HepG2 (cell line): ENCODE measurements around the gene PAMR1. TPM values are rescaled to one million over a fixed set of nuclear protein-coding genes. Genes with fewer than 3 reads are reported as not detected.

Experiments used
- ATAC-seq: fragments of 200-7000 bp; cut with Tn5 transposase; 3 replicates; pipeline ENCODE4 v1.9.1; 2020; ENCODE audit warnings: mild to moderate bottlenecking, moderate library complexity
- BruUV-seq: library from RNA; stranded (reverse); fragments of 400-500 nt; replicated peaks from 2 replicates; lab custom pipeline; 2021; lab: Mats Ljungman, UMichigan
- CTCF ChIA-PET: fragments of 300-600 bp; formaldehyde crosslinking; extraction: SDS; loops from one replicate; lab custom pipeline; 2021; ENCODE audit warnings: low total read pairs, inconsistent platforms, low intra/inter-chr PET ratio; lab: Yijun Ruan, JAX
- POLR2A ChIA-PET: fragments of 350-600 bp; sonication (Branson Sonifier 250); formaldehyde crosslinking; loops from one replicate; lab custom pipeline; 2020; ENCODE audit warnings: antibody characterized with exemption, inconsistent platforms; lab: Yijun Ruan, JAX
- DNase-seq: peaks from one replicate; pipeline ENCODE4 v3.0.0-alpha.2; 2015; ENCODE audit warnings: low spot score
- FAIRE-seq: peaks from 3 replicates; lab custom pipeline; 2011; peaks lifted over from hg19 to GRCh38; lab: Jason Lieb, UNC
- H2AFZ ChIP-seq: one replicate; pipeline ENCODE4 v1.6.1; 2011; ENCODE audit warnings: low read length, inconsistent platforms
- H3K27ac ChIP-seq: fragments of 300-600 bp; 3 replicates; pipeline ENCODE4 v1.8.0; 2011; ENCODE audit warnings: mixed run types, mild to moderate bottlenecking, mixed read lengths, low read length, inconsistent platforms; ENCODE audit not compliant: insufficient read depth; ENCODE audit errors: extremely low read length
- H3K27me3 ChIP-seq, 2 experiments: fragments of 200-600 bp in 1 of 2; 2 replicates in 1 of 2; 3 replicates in 1 of 2; pipeline versions ENCODE4 v1.6.0 to v1.8.0; 2011; ENCODE audit warnings: low read length in 2 of 2, mild to moderate bottlenecking in 2 of 2, moderate library complexity in 2 of 2, inconsistent platforms in 1 of 2; ENCODE audit not compliant: insufficient read depth in 2 of 2, control insufficient read depth in 1 of 2
- H3K36me3 ChIP-seq, 2 experiments: fragments of 200-600 bp in 1 of 2; replicated peaks in 1 of 2; 2 replicates in 1 of 2; 3 replicates in 1 of 2; pipeline versions ENCODE4 v1.5.1 to v1.8.0; 2011; ENCODE audit warnings: low read length in 2 of 2, inconsistent platforms in 1 of 2; ENCODE audit not compliant: insufficient read depth in 2 of 2, control insufficient read depth in 1 of 2
- H3K4me1 ChIP-seq: 2 replicates; pipeline ENCODE4 v1.5.1; 2012; ENCODE audit warnings: low read length, inconsistent platforms; ENCODE audit not compliant: insufficient read depth
- H3K4me2 ChIP-seq: 2 replicates; pipeline ENCODE4 v1.6.0; 2011; ENCODE audit warnings: low read depth, low read length, inconsistent platforms
- H3K4me3 ChIP-seq, 3 experiments: fragments of 200-600 bp in 1 of 3; sonication (generic), shearing (Covaris generic) in 1 of 3; replicated peaks in 1 of 3; 2 replicates each; pipeline ENCODE4 v1.5.1; 2011 to 2016; ENCODE audit warnings: low read length in 3 of 3, inconsistent platforms in 2 of 3, low read depth in 2 of 3, mild to moderate bottlenecking in 2 of 3, control low read depth in 1 of 3, mixed read lengths in 1 of 3; ENCODE audit not compliant: insufficient read depth in 1 of 3
- H3K79me2 ChIP-seq: one replicate; pipeline ENCODE4 v1.6.1; 2011; ENCODE audit warnings: low read length, inconsistent platforms; ENCODE audit not compliant: insufficient read depth
- H3K9ac ChIP-seq: 2 replicates; pipeline ENCODE4 v1.6.0; 2011; ENCODE audit warnings: mild to moderate bottlenecking, low read depth, low read length, inconsistent platforms; ENCODE audit not compliant: insufficient read depth
- H3K9me3 ChIP-seq: 2 replicates; pipeline ENCODE4 v1.5.1; 2012; ENCODE audit warnings: mild to moderate bottlenecking, low read length
- H4K20me1 ChIP-seq: 2 replicates; pipeline ENCODE4 v1.6.0; 2011; ENCODE audit warnings: inconsistent platforms, mild to moderate bottlenecking, low read length, moderate library complexity; ENCODE audit not compliant: insufficient read depth
- BCL6 ChIP-seq: IDR thresholded peaks from 2 replicates; pipeline ENCODE4 v1.6.1; 2016; ENCODE audit warnings: missing genetic modification reagents, missing compliant biosample characterization
- CEBPG ChIP-seq: IDR thresholded peaks from 2 replicates; pipeline ENCODE4 v1.6.1; 2016
- ELF1 ChIP-seq: sonication (generic); formaldehyde crosslinking; IDR thresholded peaks from 2 replicates; pipeline ENCODE4 v1.4.0; 2020; ENCODE audit warnings: missing genetic modification reagents
- FOXA1 ChIP-seq, 2 experiments: fragments of 450-650 bp in 1 of 2; sonication (generic) in 1 of 2; formaldehyde crosslinking in 1 of 2; IDR thresholded peaks; 2 replicates each; pipeline versions ENCODE4 v1.4.0 to v1.6.1; 2016 to 2020; ENCODE audit warnings: missing genetic modification reagents in 1 of 2
- GATAD2A ChIP-seq: IDR thresholded peaks from 2 replicates; pipeline ENCODE4 v1.6.1; 2016
- GZF1 ChIP-seq: sonication (generic); formaldehyde crosslinking; IDR thresholded peaks from 2 replicates; pipeline ENCODE4 v1.5.1; 2020; ENCODE audit warnings: mild to moderate bottlenecking, missing genetic modification reagents
- KDM3A ChIP-seq: IDR thresholded peaks from 2 replicates; pipeline ENCODE4 v1.6.1; 2018; ENCODE audit warnings: low read depth, missing compliant biosample characterization
- POLR2AphosphoS2 ChIP-seq: IDR thresholded peaks from 2 replicates; pipeline ENCODE4 v1.6.1; 2011; ENCODE audit warnings: low read depth, low read length, improper control_type of control experiment
- RXRA ChIP-seq: sonication (generic); formaldehyde crosslinking; IDR thresholded peaks from 2 replicates; pipeline ENCODE4 v1.5.1; 2020; ENCODE audit warnings: missing genetic modification reagents
- SNAI1 ChIP-seq: sonication (generic); formaldehyde crosslinking; IDR thresholded peaks from 2 replicates; pipeline ENCODE4 v1.5.0; 2020; ENCODE audit warnings: mild to moderate bottlenecking, missing genetic modification reagents, borderline replicate concordance
- TSC22D2 ChIP-seq: sonication (generic); formaldehyde crosslinking; IDR thresholded peaks from 2 replicates; pipeline ENCODE4 v1.5.1; 2020; ENCODE audit warnings: missing genetic modification reagents, mild to moderate bottlenecking, borderline replicate concordance
- ZMYM4 ChIP-seq: sonication (generic); formaldehyde crosslinking; IDR thresholded peaks from 2 replicates; pipeline ENCODE4 v1.8.1; 2023; ENCODE audit warnings: mild to moderate bottlenecking, missing genetic modification reagents
- ZNF12 ChIP-seq: sonication (generic); formaldehyde crosslinking; IDR thresholded peaks from 2 replicates; pipeline ENCODE4 v1.5.0; 2020; ENCODE audit warnings: missing genetic modification reagents
- ZNF235 ChIP-seq: sonication (generic); formaldehyde crosslinking; IDR thresholded peaks from 2 replicates; pipeline ENCODE4 v1.8.1; 2023; ENCODE audit warnings: mild to moderate bottlenecking, missing genetic modification reagents, borderline replicate concordance
- ZNF614 ChIP-seq: IDR thresholded peaks from 2 replicates; pipeline ENCODE4 v1.6.1; 2018; ENCODE audit warnings: missing biosample characterization, missing genetic modification reagents, inconsistent platforms, borderline replicate concordance
- WGBS: methylation state at CpG from one replicate; pipeline ENCODE4 v1.1.6; 2017; ENCODE audit warnings: low lambda C conversion rate; 5-methylcytosine and 5-hydroxymethylcytosine counted together
- in situ Hi-C: cut with HindIII; loops from 2 replicates; pipeline ENCODE4 v1.10.0; 2017; ENCODE audit warnings: low pct_unique_long_range_greater_than_20kb; ENCODE audit not compliant: extremely low pct_ligation_motif_present
- intact Hi-C: fragments of 100-400 bp; cut with micrococcal nuclease; formaldehyde crosslinking; loops from one replicate; pipeline ENCODE4 v1.10.0; 2022; ENCODE audit not compliant: unreplicated experiment
- polyA plus RNA-seq, 8 experiments: library from polyadenylated mRNA; depleted of rRNA in 3 of 8; stranded (reverse) in 7 of 8; unstranded in 1 of 8; fragments of >200 nt; fragmentation: Illumina TruSeq in 4 of 8; extraction: Trizol in 4 of 8; gene quantifications; 2 replicates each; pipeline versions ENCODE4 v1.2.1 to v1.2.3, GENCODE V29; 2011 to 2016; ENCODE audit warnings: low read depth in 4 of 8, missing spikeins in 1 of 8, mixed read lengths in 1 of 8; ENCODE audit not compliant: insufficient read depth in 1 of 8
- total RNA-seq, 5 experiments: library from RNA; depleted of rRNA; stranded (reverse); fragments of >200 nt; fragmentation: Illumina TruSeq; extraction: Trizol; gene quantifications; 2 replicates each; pipeline ENCODE4 v1.2.3, GENCODE V29; 2016; ENCODE audit warnings: low read depth in 1 of 5
- TF ChIP-seq, protein P1 (sequence below): sonication (generic); formaldehyde crosslinking; IDR thresholded peaks from 2 replicates; pipeline ENCODE4 v1.4.0; 2020; ENCODE audit warnings: missing genetic modification reagents, borderline replicate concordance
- TF ChIP-seq, protein P2 (sequence below): sonication (generic); formaldehyde crosslinking; IDR thresholded peaks from 2 replicates; pipeline ENCODE4 v1.4.0; 2020; ENCODE audit warnings: missing genetic modification reagents

PAMR1 gene
- total and polyA plus RNA-seq, 2 of the 13 experiments (the other 11 are each of a cell fraction or from before 2014, with no cell fraction given), result not detected

- Histone ChIP-seq H3K9ac (peak overlapping the region; percentile 28; the same call in 1 of the 2 replicates), H3K4me3 (peak overlapping the region in 2 of 3 experiments; percentile 32 to 34; a peak in 3 of 6 replicates), H3K4me2 (peak overlapping the region; percentile 64), H4K20me1 (no peaks in the 10 kb centered on the region; the same call in 1 of the 2 replicates), H3K9me3 (no peaks in the 10 kb centered on the region), H3K4me1 (peaks cover 30% of the 10 kb centered on the region), H3K79me2 (no peaks in the 10 kb centered on the region), H3K27ac (no peak overlapping the region), H3K36me3 (no peaks in the 10 kb centered on the region), H3K27me3 (0 out of 5 replicates have a peak, but pooled peaks cover 2 to 6% of the 10 kb centered on the region in 2 experiments), H2AFZ (no peak overlapping the region)
- ChIA-PET CTCF (interaction anchor here (0.9 to 2.0 kb wide), 3 partner anchors 154 to 493 kb away, joined by 4 to 18 read pairs (median 5); no protein-coding TSS in a partner anchor), POLR2A (interaction anchor here (2.0 to 2.1 kb wide), 2 partner anchors 32 to 462 kb away, joined by 5 to 9 read pairs; no protein-coding TSS in a partner anchor)
- peak; percentile 88 for ATAC-seq
- in situ Hi-C loops, result loop anchor here (25.0 kb wide), 2 partner anchors 805 to 1030 kb away; partner anchors contain the start of gene ABTB2
- peak; percentile 60 for DNase-seq
- BruUV-seq, result no TSS peak
- intact Hi-C loops, result loop anchor here (1.0 to 10.0 kb wide), 8 partner anchors 32 to 895 kb away; no protein-coding TSS in a partner anchor
- 6% methylated on average over 13 of the region's 13 CpGs for WGBS
- no peak for FAIRE-seq
- TF ChIP-seq POLR2AphosphoS2 (no peak), GZF1 (no peak), FOXA1 (IDR thresholded peaks at IDR 0.05) (no peak), FOXA1 (CRISPR knock-in tag; IDR thresholded peaks at IDR 0.05) (no peak), ZNF614 (CRISPR knock-in tag) (0 out of 2 replicates have a peak, but pooled peaks have one; percentile 38), TSC22D2 (CRISPR knock-in tag) (0 out of 2 replicates have a peak, but pooled peaks have one; percentile 34), SNAI1 (no peak), CEBPG (CRISPR knock-in tag) (0 out of 2 replicates have a peak, but pooled peaks have one; percentile 15), ZNF235 (0 out of 2 replicates have a peak, but pooled peaks have one; percentile 29), GATAD2A (CRISPR knock-in tag) (peak; percentile 40; the same call in 1 of the 2 replicates), RXRA (CRISPR knock-in tag) (no peak), ZNF12 (CRISPR knock-in tag) (no peak), ELF1 (CRISPR knock-in tag) (peak; percentile 18; the same call in 1 of the 2 replicates), KDM3A (CRISPR knock-in tag) (0 out of 2 replicates have a peak, but pooled peaks have one; percentile 60), BCL6 (CRISPR knock-in tag) (0 out of 2 replicates have a peak, but pooled peaks have one; percentile 18), ZMYM4 (CRISPR knock-in tag) (0 out of 2 replicates have a peak, but pooled peaks have one; percentile 19)
- TF ChIP-seq, protein P1, sequence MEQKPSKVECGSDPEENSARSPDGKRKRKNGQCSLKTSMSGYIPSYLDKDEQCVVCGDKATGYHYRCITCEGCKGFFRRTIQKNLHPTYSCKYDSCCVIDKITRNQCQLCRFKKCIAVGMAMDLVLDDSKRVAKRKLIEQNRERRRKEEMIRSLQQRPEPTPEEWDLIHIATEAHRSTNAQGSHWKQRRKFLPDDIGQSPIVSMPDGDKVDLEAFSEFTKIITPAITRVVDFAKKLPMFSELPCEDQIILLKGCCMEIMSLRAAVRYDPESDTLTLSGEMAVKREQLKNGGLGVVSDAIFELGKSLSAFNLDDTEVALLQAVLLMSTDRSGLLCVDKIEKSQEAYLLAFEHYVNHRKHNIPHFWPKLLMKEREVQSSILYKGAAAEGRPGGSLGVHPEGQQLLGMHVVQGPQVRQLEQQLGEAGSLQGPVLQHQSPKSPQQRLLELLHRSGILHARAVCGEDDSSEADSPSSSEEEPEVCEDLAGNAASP (CRISPR knock-in tag), result 0 out of 2 replicates have a peak, but pooled peaks have one; percentile 53
- TF ChIP-seq, protein P2, sequence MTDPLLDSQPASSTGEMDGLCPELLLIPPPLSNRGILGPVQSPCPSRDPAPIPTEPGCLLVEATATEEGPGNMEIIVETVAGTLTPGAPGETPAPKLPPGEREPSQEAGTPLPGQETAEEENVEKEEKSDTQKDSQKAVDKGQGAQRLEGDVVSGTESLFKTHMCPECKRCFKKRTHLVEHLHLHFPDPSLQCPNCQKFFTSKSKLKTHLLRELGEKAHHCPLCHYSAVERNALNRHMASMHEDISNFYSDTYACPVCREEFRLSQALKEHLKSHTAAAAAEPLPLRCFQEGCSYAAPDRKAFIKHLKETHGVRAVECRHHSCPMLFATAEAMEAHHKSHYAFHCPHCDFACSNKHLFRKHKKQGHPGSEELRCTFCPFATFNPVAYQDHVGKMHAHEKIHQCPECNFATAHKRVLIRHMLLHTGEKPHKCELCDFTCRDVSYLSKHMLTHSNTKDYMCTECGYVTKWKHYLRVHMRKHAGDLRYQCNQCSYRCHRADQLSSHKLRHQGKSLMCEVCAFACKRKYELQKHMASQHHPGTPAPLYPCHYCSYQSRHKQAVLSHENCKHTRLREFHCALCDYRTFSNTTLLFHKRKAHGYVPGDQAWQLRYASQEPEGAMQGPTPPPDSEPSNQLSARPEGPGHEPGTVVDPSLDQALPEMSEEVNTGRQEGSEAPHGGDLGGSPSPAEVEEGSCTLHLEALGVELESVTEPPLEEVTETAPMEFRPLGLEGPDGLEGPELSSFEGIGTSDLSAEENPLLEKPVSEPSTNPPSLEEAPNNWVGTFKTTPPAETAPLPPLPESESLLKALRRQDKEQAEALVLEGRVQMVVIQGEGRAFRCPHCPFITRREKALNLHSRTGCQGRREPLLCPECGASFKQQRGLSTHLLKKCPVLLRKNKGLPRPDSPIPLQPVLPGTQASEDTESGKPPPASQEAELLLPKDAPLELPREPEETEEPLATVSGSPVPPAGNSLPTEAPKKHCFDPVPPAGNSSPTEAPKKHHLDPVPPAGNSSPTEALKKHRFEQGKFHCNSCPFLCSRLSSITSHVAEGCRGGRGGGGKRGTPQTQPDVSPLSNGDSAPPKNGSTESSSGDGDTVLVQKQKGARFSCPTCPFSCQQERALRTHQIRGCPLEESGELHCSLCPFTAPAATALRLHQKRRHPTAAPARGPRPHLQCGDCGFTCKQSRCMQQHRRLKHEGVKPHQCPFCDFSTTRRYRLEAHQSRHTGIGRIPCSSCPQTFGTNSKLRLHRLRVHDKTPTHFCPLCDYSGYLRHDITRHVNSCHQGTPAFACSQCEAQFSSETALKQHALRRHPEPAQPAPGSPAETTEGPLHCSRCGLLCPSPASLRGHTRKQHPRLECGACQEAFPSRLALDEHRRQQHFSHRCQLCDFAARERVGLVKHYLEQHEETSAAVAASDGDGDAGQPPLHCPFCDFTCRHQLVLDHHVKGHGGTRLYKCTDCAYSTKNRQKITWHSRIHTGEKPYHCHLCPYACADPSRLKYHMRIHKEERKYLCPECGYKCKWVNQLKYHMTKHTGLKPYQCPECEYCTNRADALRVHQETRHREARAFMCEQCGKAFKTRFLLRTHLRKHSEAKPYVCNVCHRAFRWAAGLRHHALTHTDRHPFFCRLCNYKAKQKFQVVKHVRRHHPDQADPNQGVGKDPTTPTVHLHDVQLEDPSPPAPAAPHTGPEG (CRISPR knock-in tag), result no peak
Measured at GRCh38 chr11:35391922-35392688, 133.3 kb downstream of the PAMR1 start.
